Astrocyte of the cerebellum (primary cell): ENCODE measurements around the gene CD300LB.
"Not testable (repeated sequence)": the region's sequence is repeated elsewhere in the genome, so short reads cannot be mapped to it uniquely, and the experiment has no call there.

ENCODE experiments used
- DNase-seq: peaks from one replicate; pipeline ENCODE4 v3.0.0-alpha.2; 2011; ENCODE audit warnings: low read depth
- H3K4me3 ChIP-seq: 2 replicates; pipeline ENCODE4 v1.5.1; 2011; ENCODE audit warnings: mild to moderate bottlenecking, low read depth, low read length, moderate library complexity
- CTCF ChIP-seq: IDR thresholded peaks from 2 replicates; pipeline ENCODE4 v1.5.1; 2012; ENCODE audit warnings: low read length, low read depth, moderate library complexity, mild to moderate bottlenecking; ENCODE audit errors: missing control alignments
- in situ Hi-C: cut with HindIII; loops from 2 replicates; pipeline ENCODE4 v1.10.0; 2017; ENCODE audit warnings: low sequenced_read_pairs

Gene CD300LB

GRCh38 chr17:74531231-74531761 lies at the start of gene CD300LB:
Gene CD300LB, minus strand, starts transcription at chr17:74531475. Its CDS starts 125 bp downstream, at chr17:74531350.
- no peak for TF ChIP-seq CTCF
- in situ Hi-C loops: no loop called here
- no peak within 1 kb of the TSS for H3K4me3 ChIP-seq
- DNase-seq: no peak

GRCh38 chr17:74579900-74580299 lies 48.6 kb upstream of the CD300LB start:
- no peak for TF ChIP-seq CTCF
- no peak overlapping the region for H3K4me3 ChIP-seq
- no peak for DNase-seq
- in situ Hi-C loops: no loop called here

GRCh38 chr17:74578979-74579378 lies 47.7 kb upstream of the CD300LB start:
- no peak overlapping the region for H3K4me3 ChIP-seq
- in situ Hi-C loops: no loop called here
- TF ChIP-seq CTCF: no peak
- DNase-seq: no peak

- in situ Hi-C loops: no loop called here
- no peak overlapping the region for H3K4me3 ChIP-seq
- DNase-seq: no peak
- no peak for TF ChIP-seq CTCF
Observed at GRCh38 chr17:74574489-74575142, 43.3 kb upstream of the CD300LB start.

GRCh38 chr17:74573635-74574034 lies 42.4 kb upstream of the CD300LB start:
- DNase-seq, in situ Hi-C loops, H3K4me3 ChIP-seq: not testable (repeated sequence)

GRCh38 chr17:74573169-74573568 lies 41.9 kb upstream of the CD300LB start:
- DNase-seq: no peak
- in situ Hi-C loops: no loop called here
- H3K4me3 ChIP-seq: no peak overlapping the region
- TF ChIP-seq CTCF: no peak

GRCh38 chr17:74571621-74572270 lies 40.5 kb upstream of the CD300LB start:
- no peak overlapping the region for H3K4me3 ChIP-seq
- in situ Hi-C loops: no loop called here

More at GRCh38 chr17:74571621-74572270, 40.5 kb upstream of the CD300LB start:
- no peak for DNase-seq
- TF ChIP-seq CTCF: no peak
